ENCODE data around the gene ZNF580. TPM values are rescaled to one million over a fixed set of nuclear protein-coding genes. Genes with fewer than 3 reads are reported as not detected.

The ZNF580 gene
- total and polyA plus RNA-seq, 2 of the 13 experiments (the other 11 are each of a cell fraction or from before 2014, with no cell fraction given), result 4.4 to 6.0 TPM

GRCh38 chr19:55690109-55690768 is 49.4 kb downstream of the ZNF580 start:
- ATAC-seq, result no peak
- in situ Hi-C loops (cut with HindIII; ENCODE audit: extremely low pct_ligation_motif_present, low pct_unique_long_range_greater_than_20kb) (no loop called here), intact Hi-C loops (cut with micrococcal nuclease; ENCODE audit: unreplicated experiment) (no loop called here)
- no peak overlapping the region for H3K9ac ChIP-seq (ENCODE audit: insufficient read depth, low read depth, low read length)
- H3K9me3 ChIP-seq (ENCODE audit: low read length), result no peaks in the 10 kb centered on the region
- no peak for DNase-seq (ENCODE audit: low spot score)
- CTCF ChIA-PET (ENCODE audit: low intra/inter-chr PET ratio, low total read pairs), result no interaction called here
- 100% methylated on average over 10 of the region's 25 CpGs for WGBS (ENCODE audit: low lambda C conversion rate)
- POLR2A ChIA-PET, result no interaction called here
- BruUV-seq (replicated peaks), result no TSS peak
- H3K27ac ChIP-seq (ENCODE audit: extremely low read length, insufficient read depth, low read length), result no peak overlapping the region
- peaks cover 23 to 65% of the 10 kb centered on the region in 2 experiments; a peak in 4 of 5 replicates for H3K36me3 ChIP-seq (replicated peaks in 1 of 2; ENCODE audit: control insufficient read depth in 1 of 2, insufficient read depth in 2 of 2, low read length in 2 of 2)
- H2AFZ ChIP-seq (ENCODE audit: low read length), result no peak overlapping the region
- H3K4me1 ChIP-seq (ENCODE audit: insufficient read depth, low read length), result peaks cover 23% of the 10 kb centered on the region; the same call in 1 of the 2 replicates
- no peak for TF ChIP-seq GFI1 (CRISPR knock-in tag; IDR thresholded peaks at IDR 0.05; ENCODE audit: borderline replicate concordance)
- no peak for TF ChIP-seq TAF1 (CRISPR knock-in tag; IDR thresholded peaks at IDR 0.05)
- TF ChIP-seq ZBTB38 (CRISPR knock-in tag; IDR thresholded peaks at IDR 0.05), result no peak
- no peak for TF ChIP-seq PHF21A (CRISPR knock-in tag; IDR thresholded peaks at IDR 0.05)
- TF ChIP-seq KDM5B (CRISPR knock-in tag; IDR thresholded peaks at IDR 0.05; ENCODE audit: borderline replicate concordance), result no peak
- FAIRE-seq, result no peak
- no peaks in the 10 kb centered on the region for H3K27me3 ChIP-seq (ENCODE audit: control insufficient read depth in 1 of 2, insufficient read depth in 2 of 2, low read length in 2 of 2)
- no peak overlapping the region for H3K4me3 ChIP-seq (replicated peaks in 1 of 3; ENCODE audit: insufficient read depth in 1 of 3, low read depth in 2 of 3, low read length in 3 of 3)
- no peak overlapping the region for H3K4me2 ChIP-seq (ENCODE audit: low read depth, low read length)
- no peaks in the 10 kb centered on the region for H4K20me1 ChIP-seq (ENCODE audit: insufficient read depth, low read length)
- peaks cover 12% of the 10 kb centered on the region for H3K79me2 ChIP-seq (ENCODE audit: insufficient read depth, low read length)

GRCh38 chr19:55690769-55691545 is 50.2 kb downstream of the ZNF580 start:
- H3K9me3 ChIP-seq (ENCODE audit: low read length), result no peaks in the 10 kb centered on the region
- no peaks in the 10 kb centered on the region for H3K27me3 ChIP-seq (ENCODE audit: control insufficient read depth in 1 of 2, insufficient read depth in 2 of 2, low read length in 2 of 2)
- POLR2A ChIA-PET, result no interaction called here
- FAIRE-seq, result no peak
- no peak for DNase-seq (ENCODE audit: low spot score)
- H3K27ac ChIP-seq (ENCODE audit: extremely low read length, insufficient read depth, low read length), result no peak overlapping the region
- H3K4me2 ChIP-seq (ENCODE audit: low read depth, low read length), result no peak overlapping the region
- peaks cover 20% of the 10 kb centered on the region; the same call in 1 of the 2 replicates for H3K4me1 ChIP-seq (ENCODE audit: insufficient read depth, low read length)
- in situ Hi-C loops (cut with HindIII; ENCODE audit: extremely low pct_ligation_motif_present, low pct_unique_long_range_greater_than_20kb), result no loop called here
- no TSS peak for BruUV-seq (replicated peaks)
- CTCF ChIA-PET (ENCODE audit: low intra/inter-chr PET ratio, low total read pairs), result no interaction called here
- ATAC-seq, result no peak
- H2AFZ ChIP-seq (ENCODE audit: low read length), result no peak overlapping the region
- peaks cover 4% of the 10 kb centered on the region for H3K79me2 ChIP-seq (ENCODE audit: insufficient read depth, low read length)
- H3K9ac ChIP-seq (ENCODE audit: insufficient read depth, low read depth, low read length), result no peak overlapping the region
- intact Hi-C loops (cut with micrococcal nuclease; ENCODE audit: unreplicated experiment), result no loop called here
- H3K36me3 ChIP-seq (replicated peaks in 1 of 2; ENCODE audit: control insufficient read depth in 1 of 2, insufficient read depth in 2 of 2, low read length in 2 of 2), result peaks cover 24 to 61% of the 10 kb centered on the region in 2 experiments; a peak in 4 of 5 replicates
- no peaks in the 10 kb centered on the region for H4K20me1 ChIP-seq (ENCODE audit: insufficient read depth, low read length)
- WGBS (ENCODE audit: low lambda C conversion rate), result over 99% methylated on average over 30 of the region's 31 CpGs
- H3K4me3 ChIP-seq (replicated peaks in 1 of 3; ENCODE audit: insufficient read depth in 1 of 3, low read depth in 2 of 3, low read length in 3 of 3), result no peak overlapping the region
- TF ChIP-seq RBFOX2 (IDR thresholded peaks at IDR 0.05; ENCODE audit: low read depth, low read length), result peak; percentile 35; the same call in 1 of the 2 replicates
- TF ChIP-seq POGZ (CRISPR knock-in tag; IDR thresholded peaks at IDR 0.05), result no peak
- no peak for TF ChIP-seq YY1 (IDR thresholded peaks at IDR 0.05; ENCODE audit: insufficient read depth, insufficient replicate concordance, low read depth, low read length)
- TF ChIP-seq AGO2 (optimal IDR thresholded peaks at IDR 0.05; ENCODE audit: low read depth, low read length), result peak; percentile 16
